Measurements from ENCODE around the gene MERTK. TPM values are rescaled to one million over a fixed set of nuclear protein-coding genes. Genes with fewer than 3 reads are reported as not detected.
"Not testable (repeated sequence)": the region's sequence is repeated elsewhere in the genome, so short reads cannot be mapped to it uniquely, and the experiment has no call there.

Gene MERTK
- total RNA-seq, 1 donor from 2014 or later, result 21.6 TPM

DNA sequence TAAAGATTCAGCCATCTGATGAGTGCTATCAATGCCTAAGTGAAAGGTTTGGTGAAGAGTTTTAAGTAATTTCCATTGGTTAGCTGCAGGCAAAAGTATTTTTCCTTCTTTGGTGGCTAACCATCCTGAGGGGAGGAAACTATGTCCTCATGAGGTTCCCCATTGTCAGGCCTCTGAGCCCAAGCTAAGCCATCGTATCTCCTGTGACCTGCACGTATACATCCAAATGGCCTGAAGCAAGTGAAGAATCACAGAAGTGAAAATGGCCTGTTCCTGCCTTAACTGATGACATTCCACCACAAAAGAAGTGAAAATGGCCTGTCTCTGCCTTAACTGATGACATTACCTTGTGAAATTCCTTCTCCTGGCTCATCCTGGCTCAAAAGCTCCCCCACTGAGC, 141.7 kb downstream of the MERTK start:
- DNase-seq (ENCODE audit: low read depth in 2 of 2), result not testable (repeated sequence)

- DNase-seq (ENCODE audit: low read depth in 2 of 2), result not testable (repeated sequence)
Observed at GRCh38 chr2:112041460-112041859, 143.1 kb downstream of the MERTK start.

- DNase-seq (ENCODE audit: low read depth in 2 of 2), result no peak
Observed at GRCh38 chr2:112045446-112046014, 147.1 kb downstream of the MERTK start.

- DNase-seq (ENCODE audit: low read depth in 2 of 2), result no peak
Observed at GRCh38 chr2:112046231-112046630, 147.8 kb downstream of the MERTK start.

DNA sequence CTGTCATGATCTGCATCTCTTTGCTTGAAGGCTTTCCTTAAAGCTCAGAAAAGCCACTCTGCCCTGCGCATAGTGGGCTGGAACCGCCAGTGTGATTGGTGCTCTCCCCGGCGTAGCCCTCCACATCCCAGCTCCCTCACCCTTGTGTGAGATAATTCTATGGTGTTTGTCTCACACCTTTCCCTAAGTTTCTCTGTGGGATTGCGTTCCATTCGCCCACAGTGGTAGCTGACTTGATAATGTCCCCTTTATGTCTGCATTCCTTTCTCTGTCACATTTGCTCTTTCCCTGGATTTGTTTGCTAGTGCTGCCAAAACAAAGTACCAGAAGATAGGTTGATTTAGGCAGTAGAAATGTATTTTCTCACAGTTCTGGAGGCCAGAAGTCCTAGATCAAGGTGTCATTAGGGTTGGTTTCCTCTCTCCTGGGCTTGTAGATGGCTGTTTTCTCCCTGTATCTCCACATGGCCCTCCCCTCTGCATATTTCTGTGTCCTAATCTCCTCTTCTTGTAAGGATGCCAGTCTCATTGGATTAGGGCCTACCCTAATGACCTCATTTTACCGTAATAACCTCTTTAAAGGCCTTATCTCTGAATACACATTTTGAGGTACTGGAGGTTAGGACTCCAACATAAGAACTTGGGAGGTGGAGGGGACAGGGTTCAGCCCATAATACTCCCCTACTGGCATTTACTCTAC, 149.3 kb downstream of the MERTK start:
- no peak for DNase-seq (ENCODE audit: low read depth in 2 of 2)

- DNase-seq (ENCODE audit: low read depth in 2 of 2), result no peak
Observed at GRCh38 chr2:112048236-112048592, 149.8 kb downstream of the MERTK start.

- DNase-seq (ENCODE audit: low read depth in 2 of 2), result peak; percentile 74 to 83
Observed at GRCh38 chr2:112048887-112049286, 150.5 kb downstream of the MERTK start.

DNA sequence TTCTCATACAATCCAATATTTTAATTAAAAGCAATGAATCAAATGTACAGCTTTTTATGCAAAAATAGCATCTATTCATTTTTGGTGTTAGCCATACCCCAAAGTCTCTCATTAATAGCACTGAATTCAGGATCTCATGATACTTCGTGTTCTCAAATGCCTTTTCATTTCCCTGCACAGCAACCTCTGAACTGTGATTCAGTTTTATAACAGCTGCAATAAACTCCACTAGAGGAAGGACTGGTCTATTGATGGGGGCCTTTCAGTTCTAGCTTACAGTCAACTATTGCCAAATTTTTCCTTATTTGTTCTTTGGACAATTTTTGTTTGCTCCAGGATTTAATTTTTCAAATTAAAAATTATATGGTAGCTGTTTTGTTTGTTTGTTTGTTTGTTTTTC, 151.9 kb downstream of the MERTK start:
- no peak for DNase-seq (ENCODE audit: low read depth in 2 of 2)

GRCh38 chr2:112053917-112054846, 155.8 kb downstream of the MERTK start:
- DNase-seq (ENCODE audit: low read depth in 2 of 2), result peak; percentile 97 to 98

- DNase-seq (ENCODE audit: low read depth in 2 of 2), result peak; percentile 98 to 99
Observed at GRCh38 chr2:112054847-112055729, 156.7 kb downstream of the MERTK start, which contains the start of gene TMEM87B. Gene TMEM87B (plus strand): TSS chr2:112055269. CDS start chr2:112055592, 323 bp downstream.

- peak; percentile 66 to 79 for DNase-seq (ENCODE audit: low read depth in 2 of 2)
Observed at GRCh38 chr2:112055730-112056625, 157.6 kb downstream of the MERTK start.

- DNase-seq (ENCODE audit: low read depth in 2 of 2), result no peak
Observed at GRCh38 chr2:112056626-112056987, 158.2 kb downstream of the MERTK start.

GRCh38 chr2:112059671-112060070, 161.3 kb downstream of the MERTK start:
- no peak for DNase-seq (ENCODE audit: low read depth in 2 of 2)

GRCh38 chr2:112061299-112061698, 162.9 kb downstream of the MERTK start:
- peak; percentile 35 to 45 for DNase-seq (ENCODE audit: low read depth in 2 of 2)

GRCh38 chr2:112061840-112062239, 163.4 kb downstream of the MERTK start:
- no peak for DNase-seq (ENCODE audit: low read depth in 2 of 2)

GRCh38 chr2:112062894-112063293, 164.5 kb downstream of the MERTK start:
- no peak for DNase-seq (ENCODE audit: low read depth in 2 of 2)

- no peak for DNase-seq (ENCODE audit: low read depth in 2 of 2)
Observed at GRCh38 chr2:112065486-112065885, 167.1 kb downstream of the MERTK start.

DNA sequence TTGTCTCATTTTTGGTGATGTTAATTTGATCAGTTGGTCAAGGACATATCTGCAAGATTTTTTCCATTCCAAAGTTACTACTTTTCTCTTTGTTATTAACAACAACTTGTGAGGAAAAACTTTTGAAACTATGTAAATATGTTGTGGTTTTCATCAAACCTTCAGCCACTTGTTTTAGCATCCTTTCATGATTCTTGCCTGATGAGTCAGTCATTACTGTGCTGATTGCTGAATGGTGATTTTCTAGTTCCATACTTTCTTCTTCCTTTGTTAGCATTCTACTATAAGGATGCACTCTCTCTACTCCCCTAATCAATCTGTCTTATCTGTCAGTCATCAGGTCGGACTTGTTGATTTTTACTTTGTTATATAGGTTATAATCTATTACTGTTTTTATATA, 167.6 kb downstream of the MERTK start:
- peak in 1 of 2 donors; percentile 56 for DNase-seq (ENCODE audit: low read depth in 2 of 2)

DNA sequence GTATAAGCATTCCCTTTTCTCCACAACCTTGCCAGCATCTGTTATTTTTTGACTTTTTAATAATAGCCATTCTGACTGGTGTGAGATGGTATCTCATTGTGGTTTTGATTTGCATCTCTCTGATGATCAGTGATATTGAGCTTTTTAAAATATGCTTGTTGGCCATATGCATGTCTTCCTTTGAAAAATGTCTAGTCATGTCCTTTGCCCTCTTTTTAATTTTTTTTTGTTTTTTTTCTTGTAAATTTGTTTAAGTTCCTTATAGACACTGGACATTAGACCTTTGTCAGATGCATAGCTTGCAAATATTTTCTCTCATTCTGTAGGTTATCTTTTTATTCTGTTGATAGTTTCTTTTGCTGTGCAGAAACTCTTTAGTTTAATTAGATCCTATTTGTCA, 171.4 kb downstream of the MERTK start:
- not testable (repeated sequence) for DNase-seq (ENCODE audit: low read depth in 2 of 2)

- DNase-seq (ENCODE audit: low read depth in 2 of 2), result peak in 1 of 2 donors; percentile 39
Observed at GRCh38 chr2:112073875-112074274, 175.5 kb downstream of the MERTK start.

All from lung microvascular endothelial cell (primary cell).